ENCODE results near the gene ITM2A.

ITM2A gene

DNA sequence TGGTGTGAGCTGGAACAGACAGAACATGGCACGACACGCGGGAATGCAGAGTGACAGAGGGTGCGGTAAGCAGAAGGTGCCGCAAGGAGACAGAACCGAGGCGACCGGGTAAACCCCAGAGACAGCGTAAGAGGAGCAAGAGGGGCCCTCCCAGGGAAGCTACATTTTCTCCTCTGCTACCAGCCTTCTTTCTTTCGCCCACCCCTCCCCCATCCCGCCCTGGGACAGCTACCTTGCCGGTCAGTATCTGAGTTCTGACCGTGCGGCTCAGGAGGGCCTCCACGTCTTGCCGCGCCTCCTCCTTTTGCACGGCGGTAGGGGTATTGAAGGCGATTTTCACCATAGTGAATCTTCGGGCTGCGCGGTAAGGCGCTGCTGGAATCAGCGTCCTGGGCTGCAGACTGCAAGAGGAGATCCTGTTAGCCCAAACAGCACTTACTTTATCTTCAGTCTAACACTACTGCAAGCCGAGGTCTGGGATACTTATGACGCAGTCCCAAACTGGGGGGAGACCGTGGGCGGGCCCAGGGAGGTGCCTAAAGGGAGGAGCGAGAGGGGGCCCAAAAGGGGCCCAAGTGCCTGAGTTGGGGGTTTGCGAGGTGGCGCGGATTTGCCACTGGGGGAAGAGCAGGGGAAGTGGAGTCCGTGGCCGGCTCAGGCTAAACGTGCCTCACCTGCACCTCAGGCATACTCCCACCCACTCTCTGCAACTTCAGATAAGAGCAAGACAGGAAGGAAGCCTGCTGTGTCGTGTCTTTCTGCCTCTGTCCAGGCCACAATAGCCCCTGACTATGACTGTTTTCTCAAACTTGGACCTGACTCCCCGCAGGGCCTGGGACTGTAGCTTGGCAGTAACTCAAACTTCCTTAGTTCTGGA, at the start of gene ITM2A:
TSS of gene ITM2A (minus strand) at position 462 of the 877 bp plus-strand sequence. CDS start at position 343, 119 bp downstream.
- peak; percentile 30 for DNase-seq (ENCODE audit: low read depth)

DNA sequence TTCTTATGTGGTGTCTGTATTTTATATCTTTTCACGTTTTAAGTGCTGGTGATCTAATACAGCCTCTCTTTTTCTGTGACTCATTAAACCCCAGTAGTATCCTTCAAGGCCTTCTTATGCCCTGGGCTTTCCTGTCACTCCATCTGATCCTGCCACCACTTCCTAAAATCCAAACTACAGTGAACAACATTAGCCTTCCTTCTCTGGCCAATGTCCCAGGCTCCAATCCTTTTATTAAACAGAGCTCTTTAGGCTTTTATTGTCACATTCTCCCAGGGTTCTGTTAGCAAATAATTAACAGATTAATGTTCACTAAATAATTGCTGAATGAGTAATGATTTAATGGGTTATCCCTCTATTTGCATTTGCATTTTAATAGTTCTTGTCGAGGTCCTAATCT, 47.9 kb upstream of the ITM2A start:
- no peak for DNase-seq (ENCODE audit: low read depth)

DNA sequence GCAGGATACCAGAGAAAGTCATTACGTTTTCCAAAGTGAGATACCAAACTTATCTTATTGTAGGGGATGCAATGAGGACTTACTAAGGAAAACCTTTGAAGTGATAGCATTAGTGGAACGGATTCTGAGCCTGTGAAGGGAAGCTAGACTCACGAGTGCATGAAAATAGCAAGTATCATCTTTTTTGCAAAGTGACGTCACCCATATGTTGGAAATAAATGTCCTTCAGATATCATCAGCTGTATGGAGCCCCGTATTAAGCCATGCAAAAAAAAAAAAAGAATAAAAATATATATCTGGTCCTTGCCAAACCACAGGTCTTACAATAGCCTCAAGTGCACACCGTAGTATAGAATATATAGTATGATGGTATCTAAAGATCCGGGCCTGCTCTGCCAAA, 46.8 kb upstream of the ITM2A start:
- no peak for DNase-seq (ENCODE audit: low read depth)

- no peak for DNase-seq (ENCODE audit: low read depth)
These were observed 45.8 kb upstream of the ITM2A start for GRCh38 chrX:79412972-79413371.

DNA sequence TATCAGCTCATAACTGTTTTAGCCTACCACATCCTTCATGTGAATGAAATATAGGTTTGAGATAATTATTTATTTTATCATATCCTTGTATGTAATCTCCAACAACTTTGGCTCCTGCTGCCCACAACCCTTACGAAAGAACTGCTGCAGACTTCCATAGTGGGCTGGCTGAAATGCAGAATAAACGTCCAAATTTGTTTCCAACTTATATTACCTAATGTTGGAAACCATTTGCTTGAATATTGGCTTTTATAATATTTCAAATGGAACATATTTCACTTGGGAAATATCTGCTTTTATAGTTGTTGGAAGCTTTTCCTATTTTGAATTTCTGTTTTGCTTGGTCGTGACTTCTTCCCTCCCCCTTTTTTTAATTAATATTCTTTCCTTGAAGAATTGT, 45.0 kb upstream of the ITM2A start:
- DNase-seq (ENCODE audit: low read depth), result no peak

GRCh38 chrX:79409657-79410056, 42.5 kb upstream of the ITM2A start:
- DNase-seq (ENCODE audit: low read depth), result no peak

- DNase-seq (ENCODE audit: low read depth), result no peak
These were observed 41.6 kb upstream of the ITM2A start for GRCh38 chrX:79408623-79409322.

DNA sequence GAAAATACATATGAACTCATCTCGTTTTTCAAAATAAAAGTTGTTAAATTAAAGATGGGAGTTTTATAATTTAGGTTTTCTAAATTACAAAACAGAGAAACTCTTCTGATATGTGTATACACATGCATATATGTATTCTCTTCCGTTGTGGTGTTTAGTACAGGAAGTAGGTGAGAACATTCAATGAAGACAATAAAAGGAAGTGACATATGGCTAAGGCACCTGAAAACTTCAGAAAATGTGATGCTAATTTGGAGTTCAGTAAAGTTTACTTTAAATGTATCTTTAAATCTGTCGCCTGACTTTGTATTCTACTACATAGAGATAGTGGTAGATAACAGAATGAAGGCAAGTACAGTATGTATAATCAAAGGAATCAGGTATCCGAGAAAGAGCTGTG, 33.5 kb upstream of the ITM2A start:
- DNase-seq (ENCODE audit: low read depth), result no peak

DNA sequence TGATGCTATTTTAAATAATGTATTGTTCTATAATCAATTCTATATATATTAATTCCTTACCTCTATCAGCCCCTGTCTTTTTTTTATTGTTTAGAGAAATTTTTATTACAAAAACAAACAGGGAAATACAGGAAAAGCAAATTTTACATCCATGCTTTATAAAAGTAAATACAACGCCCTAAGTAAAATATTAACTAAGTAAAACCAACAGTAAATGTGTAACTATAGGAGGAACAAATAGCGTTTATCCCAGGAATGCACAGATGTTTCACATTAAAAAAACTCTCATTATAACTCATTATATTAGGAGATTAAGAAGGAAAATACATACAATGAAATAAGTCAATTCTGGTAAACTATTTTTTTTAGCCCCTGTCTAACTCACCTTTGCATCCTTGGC, 8.2 kb upstream of the ITM2A start:
- no peak for DNase-seq (ENCODE audit: low read depth)

GRCh38 chrX:79371640-79372039, 4.5 kb upstream of the ITM2A start:
- no peak for DNase-seq (ENCODE audit: low read depth)

DNA sequence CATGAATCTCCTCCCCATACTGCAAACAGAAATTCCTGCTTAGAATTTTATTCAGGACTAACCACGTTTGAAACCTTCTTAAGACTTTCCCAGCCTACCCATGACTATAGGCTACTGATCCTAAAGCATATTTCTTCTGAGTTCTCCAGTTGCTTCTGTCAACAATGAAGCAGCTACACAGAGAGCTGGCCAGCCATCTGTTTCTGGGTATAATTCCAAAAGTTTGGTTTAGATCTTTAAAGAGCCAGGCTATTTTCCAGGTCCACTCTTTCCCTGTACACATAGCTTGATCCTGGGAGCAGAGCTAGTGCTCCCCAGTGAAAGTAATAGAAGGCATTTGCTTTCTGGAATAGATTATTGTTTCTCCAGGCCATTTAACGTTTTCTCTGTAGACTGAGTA, 4.0 kb upstream of the ITM2A start:
- DNase-seq (ENCODE audit: low read depth), result no peak

GRCh38 chrX:79369871-79370270, 2.7 kb upstream of the ITM2A start:
- no peak for DNase-seq (ENCODE audit: low read depth)

- no peak for DNase-seq (ENCODE audit: low read depth)
These were observed 1.3 kb upstream of the ITM2A start for GRCh38 chrX:79368441-79368840.

DNA sequence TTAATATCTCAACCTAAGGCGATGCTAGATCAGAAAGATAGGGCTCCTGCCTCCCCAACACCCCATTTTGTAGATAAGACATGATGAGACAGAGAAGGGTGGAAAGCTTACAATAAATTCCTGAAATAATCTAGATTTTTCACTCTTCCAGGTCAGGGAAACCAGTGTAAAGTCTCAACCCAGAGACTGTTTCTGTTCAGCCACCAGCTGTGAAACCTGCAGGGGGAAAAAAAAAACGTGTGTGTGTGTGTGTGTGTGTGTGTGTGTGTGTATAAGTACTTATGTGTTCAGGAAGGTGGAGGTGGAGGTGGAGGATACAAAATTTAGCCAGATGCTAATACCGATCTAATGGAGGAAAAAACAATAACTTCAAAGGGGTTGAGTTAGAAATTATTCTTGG, 773 bp upstream of the ITM2A start:
- no peak for DNase-seq (ENCODE audit: low read depth)

GRCh38 chrX:79366556-79366872, 620 bp downstream of the ITM2A start:
- DNase-seq (ENCODE audit: low read depth), result no peak

- no peak for DNase-seq (ENCODE audit: low read depth)
These were observed 1.5 kb downstream of the ITM2A start for GRCh38 chrX:79365591-79365990.

DNA sequence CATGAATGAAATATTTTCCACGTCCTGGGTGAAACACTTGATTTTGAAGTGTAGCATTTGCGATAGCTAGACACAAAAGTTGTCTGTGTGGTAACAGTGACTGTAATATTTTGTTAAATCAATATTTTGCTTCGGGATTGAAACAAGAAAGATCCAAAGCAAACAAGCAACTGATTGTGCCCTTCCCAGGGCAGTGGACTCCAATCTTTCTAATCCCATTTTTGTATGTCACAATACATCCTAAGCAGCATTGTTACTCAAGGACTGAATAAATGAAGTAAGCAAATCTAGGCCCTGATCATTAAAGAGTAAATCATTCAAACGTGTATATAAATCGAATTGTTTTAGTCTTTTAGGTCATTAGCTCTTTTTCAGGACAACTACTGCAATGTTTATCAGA, 2.8 kb downstream of the ITM2A start:
- no peak for DNase-seq (ENCODE audit: low read depth)

GRCh38 chrX:79361192-79361870, 5.8 kb downstream of the ITM2A start:
- DNase-seq (ENCODE audit: low read depth), result no peak

DNA sequence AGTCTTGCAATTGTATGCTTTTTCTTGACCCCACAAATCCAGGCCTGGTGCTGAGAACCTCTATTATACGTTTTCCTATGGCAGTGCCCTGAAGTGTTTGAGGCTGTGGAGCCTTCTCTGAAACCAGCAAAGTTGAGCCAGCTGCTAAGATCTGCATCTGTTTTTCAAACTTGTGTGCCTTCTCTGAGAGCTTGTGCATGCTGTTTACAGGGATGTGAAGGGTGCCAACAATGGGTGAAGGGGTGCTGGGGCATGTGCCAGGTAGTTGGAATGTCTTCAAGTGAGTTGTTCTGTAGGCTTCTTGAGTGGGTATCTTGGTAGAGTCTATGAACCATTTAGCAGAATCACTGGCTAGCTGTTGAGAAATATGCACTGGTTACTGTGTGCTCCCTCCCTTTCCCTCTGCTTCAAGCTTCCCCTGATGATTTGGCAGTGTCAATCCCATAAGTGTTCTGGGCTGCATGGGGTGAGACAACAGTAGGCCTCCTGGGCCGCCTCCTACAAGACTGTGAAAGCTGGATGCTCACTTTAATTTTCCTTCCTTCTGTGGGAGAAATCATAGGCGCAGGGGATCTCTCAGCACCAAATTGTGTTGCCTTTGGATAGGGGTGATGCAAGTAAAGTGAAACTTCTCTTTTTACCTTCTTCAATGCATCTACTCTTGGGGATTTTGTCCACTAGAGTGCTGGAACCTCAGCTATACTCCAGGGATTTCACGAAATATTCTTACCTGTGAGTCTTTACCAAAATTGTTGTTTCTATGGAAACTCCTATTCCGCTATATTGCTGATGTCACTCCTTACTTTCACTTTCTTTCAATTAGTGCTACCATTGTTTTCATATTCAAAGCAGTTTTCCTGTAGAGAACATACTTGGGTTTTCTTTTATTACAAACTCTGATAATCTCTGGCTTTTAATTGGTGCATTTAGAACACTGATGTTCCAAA, 30.0 kb downstream of the ITM2A start:
- DNase-seq (ENCODE audit: low read depth), result no peak

DNA sequence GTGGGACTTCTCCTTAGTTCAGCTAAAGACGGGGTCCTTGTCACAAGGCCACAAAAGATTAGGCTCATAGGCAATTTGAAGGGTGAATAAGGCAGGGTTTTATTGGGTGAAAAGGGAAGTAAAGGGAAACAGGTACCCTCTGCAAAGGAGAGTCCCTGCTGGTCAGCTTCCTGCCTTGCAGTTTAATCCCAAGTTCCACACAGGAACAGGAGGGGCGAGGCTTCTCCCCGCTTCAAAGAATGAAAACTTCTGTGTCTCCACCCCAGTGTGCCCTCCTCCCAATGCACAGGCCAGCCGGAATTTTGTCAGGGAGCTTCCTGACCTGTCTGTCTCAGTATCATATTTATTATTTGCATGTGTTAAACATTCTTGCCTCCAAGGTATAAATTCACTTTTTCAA, 37.1 kb downstream of the ITM2A start:
- no peak for DNase-seq (ENCODE audit: low read depth)

DNA sequence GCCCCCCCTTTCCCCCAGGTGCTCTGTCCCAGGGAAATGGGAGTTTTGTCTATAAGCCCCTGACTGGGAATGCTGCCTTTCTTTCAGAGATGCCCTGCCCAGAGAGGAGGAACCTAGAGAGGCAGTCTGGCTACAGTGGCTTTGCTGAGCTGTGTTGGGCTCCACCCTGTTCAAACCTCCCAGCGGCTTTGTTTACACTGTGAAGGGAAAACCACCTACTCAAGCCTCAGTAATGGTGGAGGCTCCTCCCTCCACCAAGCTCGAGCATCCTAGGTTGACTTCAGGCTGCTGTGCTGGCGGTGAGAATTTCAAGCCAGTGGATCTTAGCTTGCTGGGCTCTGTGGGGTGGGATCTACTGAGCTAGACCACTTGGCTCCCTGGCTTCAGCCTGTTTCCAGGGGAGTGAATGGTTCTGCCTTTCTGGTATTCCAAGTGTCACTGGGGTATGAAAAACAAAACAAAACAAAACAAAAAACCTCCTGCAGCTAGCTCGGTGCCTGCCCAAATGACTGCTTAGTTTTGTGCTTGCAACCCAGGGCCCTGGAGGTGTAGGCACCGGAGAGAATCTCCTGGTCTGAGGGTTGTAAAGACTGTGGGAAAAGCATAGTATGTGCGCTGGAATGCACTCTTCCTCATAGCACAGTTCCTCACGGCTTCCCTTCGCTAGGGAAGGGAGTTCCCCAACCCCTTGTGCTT, 41.7 kb downstream of the ITM2A start:
- peak; percentile 14 for DNase-seq (ENCODE audit: low read depth)

Measured in activated T-cell treated with anti-CD3 and anti-CD28 coated beads for 1 hour (primary cell).